LNCaP clone FGC (cell line): ENCODE data around the gene NCL.

Experiments
- DNase-seq: peaks from one replicate; pipeline ENCODE4 v3.0.0-alpha.2; 2011; ENCODE audit warnings: low read depth
- H3K4me3 ChIP-seq: 2 replicates; pipeline ENCODE4 v1.5.1; 2011; ENCODE audit warnings: mild to moderate bottlenecking, low read depth, low read length, control low read depth
- TF ChIP-seq, protein P1 (sequence below): IDR thresholded peaks from 2 replicates; pipeline ENCODE4 v1.5.1; 2012; ENCODE audit warnings: mild to moderate bottlenecking; ENCODE audit not compliant: control insufficient read depth, insufficient read depth; ENCODE audit errors: extremely low read depth

NCL gene

DNA sequence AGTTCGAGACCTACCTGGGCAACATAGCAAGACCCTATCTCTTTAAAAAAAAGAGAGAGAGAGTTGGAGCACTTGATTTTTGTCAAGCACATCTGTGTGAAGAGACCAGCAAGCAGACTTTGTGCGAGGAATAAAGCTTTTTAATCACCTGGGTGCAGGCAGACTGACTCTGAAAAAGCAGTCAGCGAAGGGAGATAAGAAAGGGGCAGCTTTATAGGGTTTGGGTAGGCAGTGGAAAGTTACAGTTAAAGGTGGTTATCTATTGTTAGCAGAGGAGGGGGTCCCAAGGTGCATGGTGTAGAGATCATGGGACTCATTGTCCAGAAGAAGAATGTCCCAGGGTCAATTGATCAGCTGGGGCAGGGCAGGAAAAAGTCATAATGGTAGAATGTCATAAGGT lies 34.4 kb downstream of the NCL start:
- DNase-seq, result no peak
- TF ChIP-seq, protein P1, sequence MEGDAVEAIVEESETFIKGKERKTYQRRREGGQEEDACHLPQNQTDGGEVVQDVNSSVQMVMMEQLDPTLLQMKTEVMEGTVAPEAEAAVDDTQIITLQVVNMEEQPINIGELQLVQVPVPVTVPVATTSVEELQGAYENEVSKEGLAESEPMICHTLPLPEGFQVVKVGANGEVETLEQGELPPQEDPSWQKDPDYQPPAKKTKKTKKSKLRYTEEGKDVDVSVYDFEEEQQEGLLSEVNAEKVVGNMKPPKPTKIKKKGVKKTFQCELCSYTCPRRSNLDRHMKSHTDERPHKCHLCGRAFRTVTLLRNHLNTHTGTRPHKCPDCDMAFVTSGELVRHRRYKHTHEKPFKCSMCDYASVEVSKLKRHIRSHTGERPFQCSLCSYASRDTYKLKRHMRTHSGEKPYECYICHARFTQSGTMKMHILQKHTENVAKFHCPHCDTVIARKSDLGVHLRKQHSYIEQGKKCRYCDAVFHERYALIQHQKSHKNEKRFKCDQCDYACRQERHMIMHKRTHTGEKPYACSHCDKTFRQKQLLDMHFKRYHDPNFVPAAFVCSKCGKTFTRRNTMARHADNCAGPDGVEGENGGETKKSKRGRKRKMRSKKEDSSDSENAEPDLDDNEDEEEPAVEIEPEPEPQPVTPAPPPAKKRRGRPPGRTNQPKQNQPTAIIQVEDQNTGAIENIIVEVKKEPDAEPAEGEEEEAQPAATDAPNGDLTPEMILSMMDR, result no peak
- H3K4me3 ChIP-seq, result no peak overlapping the region

DNA sequence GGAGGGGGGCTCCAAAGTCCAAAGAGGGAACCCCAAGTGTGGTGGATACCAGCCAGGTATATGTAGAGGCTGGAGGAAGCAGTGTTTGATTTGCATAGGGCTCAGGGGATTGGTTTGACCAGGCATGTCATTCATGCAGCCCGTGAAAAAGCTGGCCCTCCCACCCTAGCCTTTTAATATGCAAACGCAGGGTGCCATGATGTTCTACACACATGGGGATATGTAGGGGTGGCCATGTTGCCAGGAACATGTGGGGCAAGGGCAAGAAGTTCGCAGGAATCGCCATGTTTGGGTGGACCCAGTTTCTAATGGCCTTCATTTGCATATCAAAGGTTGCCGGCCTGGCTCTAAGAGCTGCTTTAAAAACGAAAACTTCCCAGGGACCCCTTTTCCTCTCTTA lies 35.1 kb downstream of the NCL start:
- H3K4me3 ChIP-seq, result no peak overlapping the region
- no peak for DNase-seq
- TF ChIP-seq, protein P1, result no peak

DNA sequence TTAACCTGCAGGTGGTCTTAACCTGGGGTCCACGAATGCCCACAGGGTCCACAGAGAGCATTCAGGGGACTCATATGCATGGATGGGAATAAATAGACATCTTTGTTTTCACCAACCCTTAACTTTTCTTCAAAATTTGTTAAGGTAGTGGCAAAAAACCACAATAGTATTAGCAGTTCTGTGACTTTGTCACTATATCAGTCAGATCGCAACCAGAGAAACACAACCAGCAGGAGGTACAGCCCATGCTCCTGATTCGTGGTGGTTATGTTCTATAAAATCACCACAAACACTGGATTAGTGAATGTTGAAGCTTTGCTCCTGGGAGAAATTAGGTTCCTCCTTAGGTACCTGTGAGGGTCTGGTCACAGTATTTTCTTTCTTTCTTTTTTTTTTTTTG lies 37.2 kb downstream of the NCL start:
- no peak overlapping the region for H3K4me3 ChIP-seq
- no peak for DNase-seq
- TF ChIP-seq, protein P1, result no peak

DNA sequence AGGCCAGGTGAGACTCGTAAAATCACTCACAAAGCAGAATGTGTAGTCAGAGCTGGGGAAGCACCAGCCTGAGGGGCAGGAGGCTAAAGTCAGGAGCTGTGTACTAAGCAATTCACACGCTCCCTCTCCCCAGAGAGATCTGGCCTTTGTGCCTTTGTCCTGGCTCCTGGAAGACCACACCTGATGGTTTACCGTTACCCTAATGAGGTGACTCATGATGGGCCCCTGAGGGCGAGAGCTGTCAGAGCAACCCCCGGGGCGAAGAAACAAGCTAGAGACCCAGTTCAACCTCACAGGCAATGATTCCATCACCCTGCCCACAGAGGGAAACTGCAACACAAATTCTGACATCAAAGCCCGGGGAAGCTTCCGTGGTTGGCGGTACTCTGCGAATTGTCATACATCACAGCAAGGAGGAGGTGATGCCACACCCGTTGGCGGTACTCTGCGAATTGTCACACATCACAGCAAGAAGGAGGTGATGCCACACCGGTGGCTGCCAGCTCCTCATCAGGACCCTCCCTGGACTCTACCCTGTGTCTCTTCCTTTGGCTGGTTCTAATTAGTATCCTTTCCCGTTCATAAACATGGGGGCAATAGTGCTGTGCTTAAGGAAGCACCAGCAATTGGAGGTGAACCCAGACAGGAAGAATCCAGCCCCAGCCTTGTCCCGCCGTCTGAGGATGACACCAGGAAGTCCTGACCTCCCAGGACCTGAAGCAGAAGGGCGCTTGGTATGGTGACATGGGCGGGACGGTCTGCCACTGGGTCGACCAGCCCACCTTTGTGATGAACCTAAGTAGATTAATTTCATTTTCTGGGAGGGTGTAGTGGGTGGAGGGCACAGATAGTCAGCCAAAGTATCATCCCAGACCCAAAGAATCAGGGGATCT lies 38.2 kb downstream of the NCL start:
- H3K4me3 ChIP-seq, result no peak overlapping the region
- TF ChIP-seq, protein P1, result no peak

DNA sequence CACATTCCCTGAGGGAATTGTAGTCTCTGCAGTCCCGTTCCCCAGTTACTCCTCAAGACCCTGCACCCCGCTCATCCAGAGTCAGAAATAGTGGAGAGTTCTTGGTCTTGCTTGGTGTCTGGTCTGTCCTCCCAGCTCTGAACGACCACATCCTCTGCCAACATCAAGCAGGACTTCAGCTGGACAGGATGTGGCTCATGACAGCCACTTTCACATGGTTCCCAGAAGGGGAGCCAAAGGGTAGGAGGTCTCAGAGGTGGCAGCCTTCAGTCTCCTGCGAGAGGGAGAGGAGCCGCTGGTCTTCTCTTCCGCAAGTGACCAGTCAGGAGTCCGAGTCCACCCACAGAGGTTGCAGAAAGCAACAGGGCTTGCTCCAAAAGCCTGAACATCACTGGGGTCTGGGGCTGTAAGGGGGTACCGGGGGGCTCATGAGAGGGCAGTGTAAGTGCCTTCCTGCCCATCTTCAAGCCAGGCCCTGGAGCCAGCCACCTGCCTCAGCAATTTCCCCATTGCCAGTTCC lies 38.9 kb downstream of the NCL start:
- TF ChIP-seq, protein P1, result no peak
- DNase-seq, result no peak
- no peak overlapping the region for H3K4me3 ChIP-seq

More for the DNA sequence above, 38.2 kb downstream of the NCL start:
- no peak for DNase-seq

DNA sequence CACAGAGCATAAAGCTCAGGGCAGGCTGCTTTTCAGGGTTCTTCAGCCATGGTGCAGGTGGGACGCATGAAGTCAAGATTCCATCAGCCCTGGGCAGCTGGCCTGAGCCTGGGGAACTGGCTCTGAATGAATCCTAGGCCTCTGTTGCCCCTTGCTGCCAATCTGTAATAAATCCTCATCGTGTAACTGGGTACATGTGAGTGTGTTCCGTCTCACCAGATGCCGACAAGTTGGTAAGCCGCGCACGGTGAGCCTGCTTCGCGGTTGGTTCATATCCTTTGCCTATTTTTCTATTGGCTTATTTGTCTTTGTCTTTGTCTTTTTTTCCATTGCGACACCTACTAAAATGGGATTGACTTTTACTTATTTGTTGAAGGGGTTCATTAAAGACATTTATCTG lies 41.1 kb downstream of the NCL start:
- TF ChIP-seq, protein P1, result no peak
- no peak for DNase-seq
- no peak overlapping the region for H3K4me3 ChIP-seq
